Limb (tissue), 2 donors: ENCODE data around the gene NBPF11.
"Not testable (repeated sequence)": the region's sequence is repeated elsewhere in the genome, so short reads cannot be mapped to it uniquely, and the experiment has no call there.

Experiments used
- DNase-seq, 2 donors: peaks; one replicate each; pipeline ENCODE4 v3.0.0-alpha.2; 2016; ENCODE audit errors: extremely low spot score in 2 of 2

The NBPF11 gene

GRCh38 chr1:148151911-148152656, at the start of gene NBPF11:
Gene NBPF11 (minus strand): TSS chr1:148152281. CDS start chr1:148127003, 25,278 bp downstream.
- DNase-seq = peak; percentile 68 to 83

- not testable (repeated sequence) for DNase-seq
Measured at GRCh38 chr1:148197396-148197795, 45.3 kb upstream of the NBPF11 start.

GRCh38 chr1:148196949-148197348, 44.9 kb upstream of the NBPF11 start:
- DNase-seq = not testable (repeated sequence)

- not testable (repeated sequence) for DNase-seq
Measured at GRCh38 chr1:148195115-148195514, 43.0 kb upstream of the NBPF11 start.

- not testable (repeated sequence) for DNase-seq
Measured at GRCh38 chr1:148188768-148189167, 36.7 kb upstream of the NBPF11 start.

- DNase-seq = not testable (repeated sequence)
Measured at GRCh38 chr1:148178682-148179081, 26.6 kb upstream of the NBPF11 start.

- not testable (repeated sequence) for DNase-seq
Measured at GRCh38 chr1:148175414-148175813, 23.3 kb upstream of the NBPF11 start.

- DNase-seq = not testable (repeated sequence)
Measured at GRCh38 chr1:148171995-148172394, 19.9 kb upstream of the NBPF11 start.

GRCh38 chr1:148166558-148167492, 14.7 kb upstream of the NBPF11 start:
- DNase-seq = no peak

- DNase-seq = peak in 1 of 2 donors; percentile 19
Measured at GRCh38 chr1:148162363-148162762, 10.3 kb upstream of the NBPF11 start.

GRCh38 chr1:148161053-148161901, 9.2 kb upstream of the NBPF11 start:
- DNase-seq = peak in 1 of 2 donors; percentile 30

GRCh38 chr1:148160343-148161052, 8.4 kb upstream of the NBPF11 start:
- DNase-seq = peak in 1 of 2 donors; percentile 50

- DNase-seq = no peak
Measured at GRCh38 chr1:148160048-148160342, 7.9 kb upstream of the NBPF11 start.

GRCh38 chr1:148158341-148159003, 6.4 kb upstream of the NBPF11 start:
- peak in 1 of 2 donors; percentile 27 for DNase-seq

GRCh38 chr1:148157803-148158202, 5.7 kb upstream of the NBPF11 start:
- DNase-seq = not testable (repeated sequence)

GRCh38 chr1:148155494-148156275, 3.6 kb upstream of the NBPF11 start:
- not testable (repeated sequence) for DNase-seq

GRCh38 chr1:148152795-148153194, 714 bp upstream of the NBPF11 start:
- not testable (repeated sequence) for DNase-seq

- peak in 1 of 2 donors; percentile 49 for DNase-seq
Measured at GRCh38 chr1:148151371-148151819, 686 bp downstream of the NBPF11 start.

- not testable (repeated sequence) for DNase-seq
Measured at GRCh38 chr1:148150945-148151344, 1.1 kb downstream of the NBPF11 start.
